NCI-H524 (cell line): ENCODE results near the gene STAP2.
A peak's percentile ranks its signal among the peaks of the same experiment; 100 is the strongest.

Source experiments
- DNase-seq, 2 experiments: peaks; one replicate each; lab custom pipeline; 2025; lab: John Stamatoyannopoulos, UW

The STAP2 gene

GRCh38 chr19:4370418-4371041, 31.9 kb upstream of the STAP2 start:
- DNase-seq, result no peak

DNA sequence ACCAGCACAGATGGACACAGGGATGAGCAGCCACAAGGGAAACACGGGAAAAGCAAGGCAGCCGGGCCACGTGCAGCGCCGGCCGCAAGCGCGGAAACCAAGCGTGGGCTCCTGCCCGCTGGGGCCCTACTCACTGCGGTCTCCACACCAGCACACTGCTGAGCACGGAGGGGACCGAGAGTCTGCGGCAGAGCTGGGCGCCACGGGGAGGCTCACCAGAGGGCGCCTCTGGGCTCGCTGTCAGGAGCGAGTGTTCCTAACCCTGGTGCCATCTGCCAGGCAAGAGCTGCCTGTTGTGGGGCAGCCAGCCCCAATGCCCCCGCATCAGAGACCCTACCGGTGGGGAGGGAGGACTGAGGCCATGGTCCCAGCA, 31.2 kb upstream of the STAP2 start:
- peak; percentile 35 to 75 for DNase-seq

DNA sequence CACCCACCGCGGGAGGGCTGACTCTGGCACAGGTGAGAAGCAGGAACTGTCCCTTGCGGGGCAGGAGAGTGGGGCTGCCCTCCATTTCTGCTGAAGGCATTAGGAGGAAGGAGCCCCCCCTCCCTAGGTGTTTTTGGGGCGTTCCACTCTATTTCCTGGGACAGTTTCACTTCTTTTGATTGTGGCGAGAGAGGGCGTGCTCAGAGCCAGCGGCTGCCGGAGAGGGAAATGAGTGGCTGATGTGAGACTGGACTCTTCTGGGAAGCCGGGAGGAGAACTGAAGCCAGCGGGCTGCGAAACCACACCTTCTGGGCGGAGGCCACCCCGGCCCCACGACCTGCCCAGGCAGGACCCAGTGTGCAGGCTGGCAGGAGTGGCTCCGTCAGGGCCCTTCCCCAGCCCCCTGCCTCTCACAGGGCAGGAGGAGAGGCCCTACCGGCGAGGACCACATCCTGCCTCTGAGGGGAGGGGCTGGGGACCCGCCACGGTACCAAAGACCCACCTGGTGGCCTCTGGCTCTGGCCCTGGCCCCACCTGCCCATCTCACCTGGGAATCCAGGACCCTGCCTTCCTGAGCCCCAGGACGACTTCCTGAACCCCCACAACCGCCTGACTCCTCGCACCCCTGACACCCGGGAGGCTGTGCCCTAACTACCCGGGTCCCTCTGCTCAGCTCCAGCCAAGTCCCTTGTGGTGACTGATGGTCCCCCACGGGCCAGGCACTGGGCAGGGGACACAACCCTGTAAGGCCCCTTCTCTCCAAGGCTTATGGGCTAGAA, 30.7 kb upstream of the STAP2 start:
- no peak for DNase-seq

- no peak for DNase-seq
These were observed 29.6 kb upstream of the STAP2 start for GRCh38 chr19:4368128-4368820.

DNA sequence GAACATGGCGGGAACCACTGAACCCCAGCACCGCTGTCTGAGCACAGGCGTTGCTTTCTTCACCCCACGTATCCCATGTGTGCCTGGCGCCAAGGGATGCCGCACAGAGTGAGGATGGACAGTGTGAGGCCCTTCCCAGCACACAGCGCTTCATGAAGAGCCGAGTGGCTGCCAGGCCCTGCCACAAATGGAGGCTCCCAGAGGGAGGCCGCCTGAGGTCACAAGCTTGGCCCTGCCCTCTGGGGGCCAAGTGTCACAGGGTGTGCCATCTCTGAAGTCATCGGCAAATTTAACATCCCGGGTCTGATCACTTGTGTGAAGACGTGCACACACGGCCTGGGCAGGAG, 29.1 kb upstream of the STAP2 start:
- no peak for DNase-seq

GRCh38 chr19:4367336-4367723, 28.7 kb upstream of the STAP2 start:
- no peak for DNase-seq

GRCh38 chr19:4366666-4367335, 28.2 kb upstream of the STAP2 start:
- no peak for DNase-seq

- DNase-seq, result no peak
These were observed 27.4 kb upstream of the STAP2 start for GRCh38 chr19:4365791-4366665.

GRCh38 chr19:4365341-4365740, 26.7 kb upstream of the STAP2 start:
- no peak for DNase-seq

DNA sequence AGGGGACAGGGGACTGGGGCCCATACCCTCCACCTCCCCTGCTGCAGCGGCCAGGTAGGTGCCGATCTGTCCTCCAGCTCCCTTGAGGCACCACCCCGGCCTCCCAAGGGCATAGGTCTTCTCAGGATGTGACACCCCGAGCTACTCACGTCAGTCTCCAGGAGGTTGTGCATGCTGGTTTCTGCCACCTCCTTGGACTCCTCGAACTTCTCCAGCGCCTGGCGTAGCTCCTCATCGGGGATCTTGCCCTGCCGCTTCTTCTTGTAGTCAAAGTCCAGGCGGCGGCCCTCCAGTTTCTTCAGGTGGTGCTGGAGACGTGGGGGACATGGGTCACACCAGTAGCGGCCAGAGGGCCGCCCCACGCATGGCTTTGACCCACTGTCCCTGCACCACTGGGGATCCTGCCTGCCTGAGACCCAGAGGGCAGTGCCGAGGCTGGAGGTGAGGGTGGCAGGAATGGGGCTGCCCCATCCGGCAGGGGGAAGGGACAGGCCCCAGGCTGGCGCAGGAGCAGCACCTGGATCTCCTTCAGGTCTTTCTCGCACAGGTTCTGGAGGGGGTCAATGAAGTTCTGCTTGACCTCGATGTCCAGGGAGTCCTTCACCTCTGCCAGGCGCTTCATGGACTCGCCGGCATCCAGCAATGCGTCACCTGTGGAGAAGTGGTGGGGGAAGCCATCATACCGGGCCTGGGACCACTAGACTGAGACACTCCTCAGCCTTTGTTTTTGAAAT, 25.1 kb upstream of the STAP2 start:
- no peak for DNase-seq

DNA sequence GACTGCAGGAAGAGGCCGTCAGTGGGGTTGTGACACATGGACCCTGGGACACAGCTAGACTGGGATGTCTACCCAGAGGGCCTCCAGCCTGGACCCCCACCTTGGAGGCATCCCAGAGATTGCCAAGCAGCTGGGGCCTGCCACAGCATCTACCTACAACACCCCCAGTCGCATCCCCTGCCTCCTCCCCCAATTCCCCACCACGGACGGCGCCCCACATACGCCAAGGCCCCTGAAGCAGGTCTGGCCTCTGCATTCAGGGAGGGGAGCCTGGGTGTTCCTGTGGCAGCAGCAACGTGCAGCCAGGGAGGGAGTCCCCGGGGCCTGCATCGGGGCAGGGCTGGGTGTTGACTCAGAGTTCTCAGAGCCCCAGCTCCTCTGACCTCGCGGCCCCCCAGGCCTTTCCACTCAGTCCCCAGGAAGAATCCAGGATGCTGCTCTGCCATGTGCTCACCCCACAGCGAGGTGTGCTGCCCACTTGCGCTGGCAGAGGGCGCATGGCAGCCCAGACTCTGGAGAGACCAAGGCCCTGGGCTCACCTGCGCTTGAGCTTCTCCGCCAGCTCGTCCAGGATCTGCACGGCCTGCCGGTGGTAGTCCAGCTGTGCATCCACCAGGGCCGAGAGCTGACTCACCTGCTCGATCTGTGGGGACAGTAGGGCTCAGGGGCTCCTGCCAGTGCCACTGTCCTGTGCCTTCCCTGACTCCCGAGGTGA, 24.4 kb upstream of the STAP2 start:
- peak in 1 of 2 experiments; percentile 29 for DNase-seq

GRCh38 chr19:4362101-4362828, 23.6 kb upstream of the STAP2 start:
- peak in 1 of 2 experiments; percentile 44 for DNase-seq

DNA sequence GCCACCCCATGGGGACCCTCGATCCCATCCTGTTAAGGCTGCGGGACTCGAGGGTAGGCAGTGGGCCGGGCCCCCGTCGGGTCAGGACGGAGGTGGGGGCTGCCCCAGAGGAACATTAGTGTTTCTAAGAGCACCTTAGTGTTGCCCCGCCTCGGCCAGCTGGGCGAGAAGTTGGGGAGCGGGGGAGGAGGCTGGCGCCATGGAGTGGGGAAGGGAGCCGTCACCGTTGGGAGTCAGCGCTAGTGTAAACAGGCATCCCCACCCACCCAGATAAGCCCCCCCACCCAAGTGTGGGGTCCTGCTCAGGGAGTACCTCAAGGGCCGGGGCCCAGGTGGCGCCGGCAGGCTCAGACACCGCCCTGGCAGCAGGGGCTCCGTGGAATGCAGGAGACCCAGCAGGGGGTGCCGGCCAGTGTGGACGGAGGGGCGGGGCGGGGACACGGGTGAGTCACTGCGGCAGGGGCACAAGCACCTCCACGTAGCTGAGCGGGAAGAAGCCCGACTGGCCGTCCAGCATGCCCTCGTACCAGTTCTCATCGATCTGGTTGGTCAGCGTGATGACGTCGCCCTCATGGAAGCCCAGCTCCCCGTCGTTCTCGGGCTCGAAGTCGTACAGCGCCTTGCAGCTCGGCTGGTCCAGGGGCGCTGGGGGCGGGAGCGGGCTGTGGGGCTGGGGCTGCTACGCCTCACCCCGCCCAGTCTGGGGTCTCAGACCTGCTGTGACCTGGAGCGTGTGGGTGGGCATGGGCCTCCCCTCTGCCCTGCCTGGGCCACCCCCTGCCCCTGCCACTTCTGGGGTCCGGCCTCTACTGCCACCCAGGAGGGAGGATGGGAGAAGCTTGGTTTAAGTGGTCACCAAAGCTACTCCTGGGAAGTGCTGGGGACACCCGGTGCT, 22.8 kb upstream of the STAP2 start:
- DNase-seq, result peak in 1 of 2 experiments; percentile 36

GRCh38 chr19:4360641-4361151, 22.1 kb upstream of the STAP2 start:
- no peak for DNase-seq

DNA sequence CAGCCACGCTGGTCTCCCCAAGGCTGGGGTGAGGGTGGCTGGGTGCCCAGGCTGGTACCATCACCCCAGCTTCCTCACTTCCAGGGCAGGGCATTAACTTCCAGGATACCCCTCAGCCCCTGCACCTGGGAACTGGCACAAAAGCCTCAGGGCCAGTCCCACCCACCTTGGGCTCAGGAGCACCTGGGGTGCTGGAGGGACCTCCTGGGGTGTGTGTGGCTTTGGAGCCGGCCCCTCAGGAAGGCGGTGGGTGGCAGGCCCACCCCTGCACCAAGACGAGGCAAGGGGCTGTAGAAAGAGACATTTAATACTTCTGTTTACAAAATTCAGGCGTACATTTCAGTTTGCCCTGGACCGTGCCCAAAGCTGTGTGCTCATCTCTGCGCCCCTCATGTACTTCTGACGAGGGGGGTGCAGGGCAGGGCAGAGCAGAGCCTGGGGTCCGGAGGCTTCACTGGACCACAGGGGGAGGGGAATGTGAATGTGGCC, 21.5 kb upstream of the STAP2 start:
- no peak for DNase-seq

DNA sequence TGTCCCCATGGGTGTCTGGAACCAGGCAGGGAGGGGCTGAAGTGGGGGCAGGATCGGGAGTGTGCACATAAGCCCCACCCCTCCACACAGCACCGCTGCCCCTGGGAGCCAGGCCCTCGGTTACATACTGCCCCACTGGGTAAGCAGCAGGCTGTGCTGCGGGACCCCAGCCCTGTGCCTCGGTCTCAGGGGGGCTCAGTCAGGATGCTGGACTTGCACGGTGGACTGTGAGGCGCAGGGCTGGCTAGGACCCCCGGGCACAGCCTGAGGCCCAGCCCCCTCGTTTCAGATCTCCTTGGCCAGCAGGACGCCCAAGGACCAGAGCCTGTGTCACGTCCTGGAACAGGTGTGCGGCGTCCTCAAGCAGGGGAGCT, 21.0 kb upstream of the STAP2 start:
- no peak for DNase-seq

GRCh38 chr19:4358709-4359626, 20.3 kb upstream of the STAP2 start:
- DNase-seq, result no peak
